ENCODE measurements around the gene RPL37.
A peak's percentile ranks its signal among the peaks of the same experiment; 100 is the strongest.
"Not testable (repeated sequence)": the region's sequence is repeated elsewhere in the genome, so short reads cannot be mapped to it uniquely, and the experiment has no call there.

The RPL37 gene

GRCh38 chr5:40833712-40834229 lies 1.3 kb downstream of the RPL37 start:
- no peak for DNase-seq

DNA sequence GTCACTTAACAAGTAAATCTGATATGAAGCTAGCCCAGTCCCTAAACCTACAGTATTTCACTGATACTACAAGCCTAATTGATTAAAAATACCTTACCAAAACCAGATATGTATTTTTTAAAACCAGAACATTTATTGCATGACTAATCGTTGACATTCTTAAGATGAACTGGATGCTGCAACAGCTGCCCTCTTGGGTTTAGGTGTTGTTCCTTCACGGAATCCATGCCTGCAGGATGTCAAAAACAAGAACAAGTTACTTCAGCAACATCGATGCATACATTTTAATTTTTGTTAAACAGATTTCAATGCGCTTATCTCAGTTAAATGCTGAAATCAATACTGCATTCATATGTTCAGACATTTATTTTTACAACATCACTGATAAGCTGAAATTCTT lies 2.7 kb downstream of the RPL37 start:
- DNase-seq = no peak

- DNase-seq = no peak
Observed at GRCh38 chr5:40831346-40832210, 3.4 kb downstream of the RPL37 start.

DNA sequence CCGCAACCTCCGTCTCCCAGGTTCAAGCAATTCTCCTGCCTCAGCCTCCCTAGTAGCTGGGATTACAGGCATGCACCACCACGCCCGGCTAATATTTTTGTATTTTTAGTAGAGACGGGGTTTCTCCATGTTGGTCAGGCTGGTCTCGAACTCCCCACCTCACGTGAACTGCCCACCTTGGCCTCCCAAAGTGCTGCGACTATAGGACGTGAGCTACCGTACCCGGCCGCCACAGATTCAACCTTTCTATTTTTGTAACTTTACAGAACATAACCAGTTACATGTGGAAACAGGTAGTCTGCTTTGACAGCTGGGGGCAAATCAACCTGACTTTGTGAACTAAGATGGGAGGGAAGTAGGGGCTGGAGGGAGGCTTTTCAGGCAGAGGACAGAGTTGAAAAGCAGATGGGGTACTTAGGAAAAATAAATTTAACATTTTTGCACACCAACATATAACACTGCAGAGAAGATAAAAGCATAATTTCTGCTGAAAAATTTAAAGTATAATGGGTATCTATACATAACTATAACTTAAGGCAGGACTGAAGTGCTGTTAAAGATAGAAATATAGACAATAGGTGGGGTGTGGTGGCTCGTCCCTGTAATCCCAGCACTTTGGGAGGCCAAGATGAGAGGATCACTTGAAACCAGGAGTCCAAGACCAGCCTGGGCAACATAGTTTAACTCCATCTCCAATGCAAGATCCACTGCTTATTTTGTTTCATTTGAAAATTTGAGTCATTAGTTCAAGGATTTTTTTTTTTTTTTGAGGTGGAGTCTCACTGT lies 5.1 kb downstream of the RPL37 start:
- DNase-seq = no peak

- DNase-seq = no peak
Observed at GRCh38 chr5:40828690-40829661, 6.0 kb downstream of the RPL37 start.

DNA sequence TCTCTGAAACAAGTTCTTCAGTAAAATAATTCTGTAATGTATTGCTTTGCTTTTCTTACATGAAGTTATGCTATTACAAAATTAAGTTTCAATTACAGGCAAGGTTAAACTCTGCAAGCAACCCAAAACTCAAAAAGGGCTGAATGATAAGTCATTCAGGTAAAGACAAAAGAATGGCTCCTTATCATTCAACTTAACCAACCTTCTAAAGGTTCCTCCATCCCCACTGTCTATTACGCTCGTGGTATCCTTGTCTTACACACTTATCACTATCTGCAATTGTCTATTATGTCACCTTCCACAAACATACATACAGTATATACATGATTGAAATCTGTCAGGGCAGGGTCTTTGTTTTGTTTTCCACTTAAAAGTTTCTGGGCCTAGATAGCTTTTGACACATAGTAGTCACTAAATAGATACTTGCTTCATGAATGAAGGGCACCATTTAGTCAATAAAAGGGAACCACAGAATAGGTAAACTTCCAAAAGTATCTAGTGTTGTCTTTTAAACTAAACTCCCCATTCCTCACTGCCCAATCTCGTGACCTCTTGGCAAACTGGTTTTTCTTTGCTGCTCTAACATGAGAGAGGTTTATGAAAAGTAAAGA lies 6.9 kb downstream of the RPL37 start:
- no peak for DNase-seq

- no peak for DNase-seq
Observed at GRCh38 chr5:40827188-40827977, 7.6 kb downstream of the RPL37 start.

- DNase-seq = no peak
Observed at GRCh38 chr5:40826489-40827187, 8.4 kb downstream of the RPL37 start.

- not testable (repeated sequence) for DNase-seq
Observed at GRCh38 chr5:40825461-40826043, 9.5 kb downstream of the RPL37 start.

GRCh38 chr5:40823459-40823858 lies 11.6 kb downstream of the RPL37 start:
- no peak for DNase-seq

GRCh38 chr5:40813698-40814281 lies 21.2 kb downstream of the RPL37 start:
- no peak for DNase-seq

DNA sequence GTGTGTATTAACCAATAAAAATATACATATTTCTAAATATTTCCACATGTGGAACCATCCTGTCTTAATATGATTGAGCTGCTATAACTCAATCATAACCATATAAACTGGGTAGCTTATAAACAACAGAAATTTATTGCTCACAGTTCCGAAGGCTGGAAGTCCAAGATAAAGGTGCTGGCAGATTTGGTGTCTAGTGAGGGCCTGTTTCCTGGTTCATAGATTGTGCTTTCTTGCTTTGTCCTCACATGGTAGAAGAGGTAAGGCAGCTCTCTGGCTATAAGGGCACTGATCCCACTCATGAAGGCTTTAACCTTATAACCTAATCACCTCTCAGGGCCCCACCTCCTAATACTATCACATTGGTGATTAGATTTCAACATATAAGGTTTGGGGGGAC lies 22.9 kb downstream of the RPL37 start:
- no peak for DNase-seq

DNA sequence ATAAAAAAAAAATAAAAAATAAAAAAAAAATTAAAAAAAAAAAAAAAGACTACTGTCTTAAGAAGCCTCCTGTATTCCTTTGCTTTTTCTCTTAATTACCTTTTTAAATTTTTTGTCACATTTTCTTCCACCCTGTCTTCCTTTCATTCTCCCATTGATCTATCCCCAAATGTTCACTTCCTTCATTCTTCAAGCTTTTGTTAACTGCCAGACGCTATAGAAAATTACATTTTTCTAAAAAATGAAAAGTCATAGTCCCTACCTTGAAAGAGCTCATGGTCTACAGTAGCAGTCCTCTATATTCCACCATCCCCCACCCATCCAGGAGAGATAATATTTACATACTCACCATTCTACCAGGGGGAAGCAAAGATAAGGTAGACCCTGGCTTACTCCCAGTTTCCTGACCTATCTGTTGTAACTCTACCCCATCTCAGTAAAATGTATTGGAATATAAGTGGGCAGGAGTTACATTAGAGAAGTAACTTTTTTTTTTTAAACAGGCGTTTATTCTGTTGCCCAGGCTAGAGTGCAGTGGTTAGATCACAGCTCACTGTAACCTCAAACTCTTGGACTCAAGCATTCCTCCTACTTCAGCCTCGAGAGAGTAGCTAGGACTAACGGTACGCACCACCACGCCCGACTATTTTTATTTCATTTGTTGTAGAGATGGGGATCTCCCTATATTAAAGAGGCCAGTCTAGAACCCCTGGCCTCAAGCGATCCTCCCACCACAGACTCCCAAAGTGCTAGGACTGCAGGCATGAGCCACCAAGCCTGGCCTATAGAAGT lies 33.1 kb downstream of the RPL37 start:
- no peak for DNase-seq

DNA sequence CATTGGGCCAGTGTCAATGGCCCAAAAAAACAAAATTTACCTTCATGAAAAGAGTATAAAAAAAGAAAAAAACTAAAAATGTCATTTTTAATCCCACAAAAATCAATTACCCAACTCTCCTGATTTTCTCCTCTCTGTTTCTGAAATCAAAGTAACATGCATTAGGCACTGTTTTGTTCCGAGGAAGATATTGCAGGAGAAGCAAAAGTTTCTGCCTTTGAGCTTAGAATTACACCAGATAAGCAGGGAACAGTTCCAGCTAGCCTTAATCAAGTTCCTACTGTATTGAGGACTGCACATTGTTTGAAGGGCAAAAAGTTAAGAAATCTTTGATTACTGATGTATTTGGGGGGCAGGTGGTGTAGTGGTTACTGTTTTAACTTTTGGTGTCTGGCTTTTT lies 35.8 kb downstream of the RPL37 start:
- DNase-seq = no peak

GRCh38 chr5:40798801-40799210 lies 36.2 kb downstream of the RPL37 start:
- DNase-seq = no peak

DNA sequence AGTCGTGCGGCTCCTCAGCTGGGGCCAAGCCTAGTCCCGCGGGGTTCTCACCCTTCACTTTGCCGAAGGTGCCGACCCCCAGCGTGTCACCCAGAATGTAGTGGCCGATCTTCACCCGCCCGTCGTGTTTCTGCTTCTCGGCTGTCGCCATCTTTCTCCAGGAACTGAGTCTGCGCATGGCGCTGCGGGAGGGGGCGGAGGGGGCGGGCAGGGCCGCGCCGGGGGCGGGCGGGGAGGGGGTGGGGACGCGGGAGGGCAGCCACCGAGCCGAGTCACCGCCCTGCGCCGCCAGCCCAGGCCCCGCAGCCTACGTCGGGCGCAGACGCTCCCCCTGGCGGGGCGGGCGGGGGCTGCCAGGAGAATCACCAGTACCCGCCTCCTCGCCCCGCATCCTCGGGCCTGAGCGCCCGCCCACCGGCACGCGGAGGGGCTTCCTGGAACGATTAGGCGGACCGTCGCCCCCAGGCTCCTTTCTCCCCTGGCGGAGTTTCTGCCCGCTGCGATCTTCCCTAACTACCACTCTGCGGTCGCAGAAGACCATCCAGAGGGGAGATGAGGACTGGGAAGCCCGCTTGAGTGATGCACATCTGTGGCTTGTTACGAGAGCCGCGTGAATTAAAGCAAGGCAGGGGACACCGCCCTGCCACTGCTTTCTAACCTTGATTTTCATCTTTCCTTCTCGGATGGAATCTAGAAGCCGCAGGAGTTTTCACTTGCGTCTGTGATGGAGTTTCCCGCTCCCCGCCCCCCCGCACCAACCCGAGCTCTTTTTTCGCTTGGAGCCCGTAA lies 36.8 kb downstream of the RPL37 start, which contains the start of gene PRKAA1:
Gene PRKAA1, minus strand, starts transcription at position 363 of the 789 bp plus-strand sequence. Its CDS starts 185 bp downstream, at position 178.
- peak; percentile 86 for DNase-seq

GRCh38 chr5:40797273-40798011 lies 37.6 kb downstream of the RPL37 start:
- peak; percentile 75 for DNase-seq

Data from T-helper 9 cell (primary cell).